Measurements from ENCODE around the gene FIGLA.

FIGLA gene

DNA sequence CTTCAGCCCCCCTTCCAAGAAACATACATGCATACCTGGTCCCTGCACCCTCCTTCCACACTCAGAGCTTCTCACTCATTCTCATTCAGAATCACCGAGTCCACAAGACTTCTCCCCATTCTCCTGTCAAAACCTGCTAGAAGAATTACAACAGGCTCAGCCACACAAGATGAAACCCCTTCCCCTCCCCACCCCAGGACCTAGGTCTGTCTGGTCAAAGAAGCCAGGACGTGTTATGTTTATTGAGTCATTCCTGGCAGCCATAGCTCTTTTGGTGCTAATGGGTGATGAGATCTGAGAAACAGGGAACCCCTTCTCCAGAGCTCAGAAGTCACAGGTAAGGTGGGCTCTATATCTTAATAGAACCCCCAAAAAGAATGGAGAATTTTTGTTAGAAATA lies 21.0 kb downstream of the FIGLA start:
- no peak for DNase-seq

DNA sequence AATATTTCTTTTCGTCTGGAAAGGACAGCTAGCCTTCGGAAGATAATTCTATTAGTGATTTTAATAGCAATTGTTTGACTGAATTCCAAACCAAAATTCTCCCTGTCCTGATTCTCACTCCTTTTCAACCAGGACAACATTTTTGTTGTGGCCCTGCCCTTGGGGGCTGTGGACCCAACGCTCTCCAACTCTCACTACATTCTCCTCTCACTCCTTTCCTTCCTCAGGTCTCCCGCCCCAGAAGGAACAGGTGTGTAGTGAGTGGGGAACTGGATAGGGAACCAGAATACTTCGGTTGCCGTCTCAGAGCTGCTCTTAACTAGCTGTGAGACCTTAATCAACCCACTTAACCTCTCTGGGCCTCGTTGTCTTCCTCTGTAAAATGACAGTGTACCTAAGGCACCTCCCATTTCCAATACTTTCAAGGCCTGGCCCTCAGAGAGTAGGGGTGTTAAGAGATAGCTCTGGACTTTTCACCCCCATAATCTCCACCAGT lies 21.8 kb downstream of the FIGLA start:
- no peak for DNase-seq

DNA sequence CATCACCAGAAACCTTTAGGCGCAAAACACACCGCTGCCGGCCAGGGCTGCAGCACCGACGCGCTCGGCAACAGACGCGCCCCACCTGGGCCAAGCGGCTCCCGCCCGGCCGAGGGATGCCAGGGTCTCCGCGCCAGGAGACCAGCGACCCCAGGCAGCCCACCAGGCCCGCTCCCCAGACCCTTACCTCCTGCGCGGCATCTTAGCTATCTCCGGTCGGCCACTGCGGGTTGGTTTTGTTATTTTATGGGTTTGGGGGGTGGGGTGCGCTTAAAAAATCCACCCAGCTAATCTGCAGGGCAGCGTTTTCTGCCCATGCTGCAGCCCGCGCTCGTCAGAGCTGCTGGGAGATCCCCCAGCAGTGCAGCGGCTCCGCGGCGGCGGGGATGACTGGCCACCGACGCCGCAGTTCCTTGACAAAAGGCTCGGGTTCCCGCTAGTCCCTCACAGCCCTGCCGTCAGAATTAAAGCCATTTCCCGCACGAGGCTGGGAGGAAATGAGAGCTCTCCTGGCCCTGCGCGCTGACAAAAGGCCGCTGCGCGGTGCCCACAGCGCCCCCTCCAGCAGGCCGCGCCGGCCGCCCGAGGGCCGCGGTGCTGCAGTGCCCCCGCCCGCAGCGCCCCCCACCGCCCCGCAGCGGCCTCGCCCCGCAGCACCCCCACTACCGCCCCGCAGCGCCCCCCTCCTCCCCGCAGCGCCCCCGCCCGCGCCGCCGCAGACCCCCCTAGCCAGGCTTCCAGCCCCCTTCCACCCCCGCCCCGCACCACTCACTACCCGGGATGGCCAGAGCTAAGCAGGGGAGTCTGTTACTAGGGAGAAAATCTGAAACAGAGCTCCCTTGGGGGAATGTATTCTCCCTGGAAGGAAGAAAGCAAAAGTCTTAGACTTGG lies 22.5 kb downstream of the FIGLA start, which contains the start of gene ADD2:
Gene ADD2, minus strand, starts transcription at position 502 of the 891 bp plus-strand sequence. CDS start 61,792 bp downstream, outside the sequence.
- no peak for DNase-seq

DNA sequence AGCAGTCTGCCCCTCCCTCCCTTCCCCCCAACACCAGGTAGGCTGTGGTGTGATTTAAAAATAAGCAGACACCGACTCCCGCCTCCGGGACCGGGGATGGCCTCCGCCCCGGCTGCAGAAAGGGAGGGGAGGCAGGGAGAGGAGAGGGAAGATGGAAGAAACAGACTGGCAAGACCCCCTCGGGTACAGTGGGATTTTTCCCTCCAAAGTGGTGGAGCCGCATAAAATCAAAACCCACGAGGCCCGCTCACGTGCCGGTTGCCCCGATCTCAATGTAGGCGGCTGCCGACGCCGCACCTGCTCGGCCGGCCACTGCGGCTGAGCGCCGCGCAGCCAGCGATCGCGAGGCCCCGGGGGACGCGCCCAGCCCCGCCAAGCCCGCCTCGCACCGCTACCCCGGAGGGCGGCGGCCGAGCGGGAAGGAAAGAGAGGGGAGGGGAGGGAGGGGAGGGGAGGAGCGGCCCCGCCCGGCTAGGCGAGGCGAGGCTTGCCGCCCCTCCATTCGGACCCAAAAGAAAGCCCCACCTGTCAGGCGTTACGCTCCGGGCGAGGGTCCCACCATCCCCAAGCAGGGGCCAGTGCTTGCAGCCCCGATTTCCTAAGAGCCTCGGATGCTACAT lies 23.3 kb downstream of the FIGLA start:
- DNase-seq = no peak

DNA sequence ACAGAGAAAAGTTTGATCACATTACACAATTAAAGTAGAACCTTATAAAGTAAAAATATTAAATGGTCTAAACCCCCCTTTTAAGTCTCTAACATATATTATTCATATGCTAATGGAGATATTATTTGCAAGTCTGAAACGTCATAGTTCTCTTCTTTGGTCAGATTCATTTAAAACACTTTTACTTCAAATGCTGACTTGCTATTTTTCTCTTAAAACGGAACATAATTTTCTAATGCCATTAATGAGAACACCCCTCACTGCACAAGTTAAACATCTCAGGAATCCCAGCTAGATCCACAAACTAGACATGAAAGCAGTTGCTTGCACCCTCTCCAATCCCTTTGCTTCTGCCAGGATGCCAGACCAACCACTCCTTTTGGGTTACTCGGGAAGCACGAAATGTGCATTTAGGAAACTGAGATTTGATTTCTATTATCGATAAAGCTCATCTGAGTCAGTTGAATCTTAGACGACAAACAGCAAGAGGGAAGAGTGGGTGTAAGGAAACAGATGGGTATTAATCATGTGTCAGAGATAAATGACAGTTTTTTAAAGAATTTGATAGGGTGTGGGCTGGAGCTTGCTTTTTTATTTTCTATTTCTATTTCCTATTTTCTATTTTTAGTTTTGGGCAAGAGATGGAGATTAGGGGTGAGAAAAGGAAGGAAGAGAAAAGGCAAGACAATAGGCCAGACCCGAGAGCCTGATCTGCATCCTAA lies 23.9 kb downstream of the FIGLA start:
- no peak for DNase-seq

DNA sequence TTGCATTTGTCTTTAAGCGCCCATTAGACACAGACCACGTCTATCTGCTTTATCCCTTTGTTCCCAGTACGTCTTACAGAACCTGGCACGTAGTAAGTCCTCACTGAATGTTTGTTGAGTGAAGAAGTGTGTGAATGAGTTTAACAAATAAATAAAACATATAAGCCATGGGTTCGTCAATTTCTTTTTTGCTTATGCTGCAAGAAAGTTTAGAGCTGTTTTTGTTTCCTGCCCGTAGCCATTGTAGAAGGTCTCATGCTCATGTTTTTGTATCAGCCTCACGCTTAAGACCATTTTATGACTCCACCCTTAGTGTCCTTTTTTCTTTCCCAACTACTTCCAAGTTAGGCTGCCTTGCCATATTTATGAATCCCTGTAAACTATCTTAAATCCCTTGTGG lies 24.9 kb downstream of the FIGLA start:
- DNase-seq = no peak

DNA sequence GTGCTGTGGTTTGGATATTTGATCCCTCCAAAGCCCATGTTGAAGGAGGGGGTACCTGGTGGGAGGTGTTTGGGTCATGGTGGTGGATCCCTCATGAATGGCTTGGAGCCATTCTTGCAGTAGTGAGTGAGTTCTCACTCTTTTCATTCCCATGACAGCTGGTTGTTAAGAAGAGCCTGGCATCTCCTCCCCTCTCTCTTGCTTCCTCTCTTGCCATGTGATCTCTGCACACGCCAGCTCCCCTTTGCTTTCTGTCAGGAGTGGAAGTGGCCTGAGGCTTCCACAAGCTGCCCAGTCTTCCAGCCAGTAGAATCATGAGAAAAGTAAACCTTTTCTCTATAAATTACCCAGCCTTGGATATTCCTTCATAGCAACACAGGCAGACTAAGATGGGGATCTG lies 31.0 kb downstream of the FIGLA start:
- no peak for DNase-seq

DNA sequence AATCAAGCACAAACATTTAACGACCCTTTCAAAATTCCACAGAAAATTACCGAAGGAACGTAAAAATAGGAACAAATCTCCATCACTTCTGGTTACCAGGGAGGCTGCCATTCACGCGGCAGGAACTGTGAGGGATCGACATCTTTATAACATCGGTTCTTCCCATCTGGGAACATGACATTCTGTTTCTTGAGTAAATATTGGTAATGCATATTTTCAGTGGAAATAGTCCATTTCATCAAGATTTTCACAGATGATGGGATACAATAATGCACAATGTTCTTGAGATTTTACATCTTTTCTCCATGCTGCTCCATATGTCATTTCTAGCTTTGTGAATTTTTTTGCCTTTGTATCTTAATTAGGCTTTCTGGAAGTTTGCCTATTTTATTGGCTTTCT lies 32.5 kb downstream of the FIGLA start:
- no peak for DNase-seq

DNA sequence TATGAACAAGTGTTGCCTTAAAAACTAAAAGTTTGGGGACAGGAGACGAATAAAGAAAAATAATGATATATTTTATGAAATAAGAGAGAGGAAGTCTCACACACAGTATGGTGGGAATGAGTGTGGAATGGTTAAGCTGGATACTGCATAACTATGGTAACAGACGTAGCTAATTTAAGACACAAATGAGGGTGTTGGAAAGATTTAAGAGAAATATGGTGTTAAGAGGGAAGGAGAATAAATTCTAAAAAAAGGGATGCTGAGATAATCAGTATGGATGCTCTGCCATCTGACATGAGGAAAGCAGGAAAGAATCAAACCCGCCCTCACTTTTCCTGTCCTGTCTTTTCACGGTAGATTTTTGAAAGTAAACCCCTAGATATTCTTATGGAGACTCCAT lies 33.1 kb downstream of the FIGLA start:
- no peak for DNase-seq

DNA sequence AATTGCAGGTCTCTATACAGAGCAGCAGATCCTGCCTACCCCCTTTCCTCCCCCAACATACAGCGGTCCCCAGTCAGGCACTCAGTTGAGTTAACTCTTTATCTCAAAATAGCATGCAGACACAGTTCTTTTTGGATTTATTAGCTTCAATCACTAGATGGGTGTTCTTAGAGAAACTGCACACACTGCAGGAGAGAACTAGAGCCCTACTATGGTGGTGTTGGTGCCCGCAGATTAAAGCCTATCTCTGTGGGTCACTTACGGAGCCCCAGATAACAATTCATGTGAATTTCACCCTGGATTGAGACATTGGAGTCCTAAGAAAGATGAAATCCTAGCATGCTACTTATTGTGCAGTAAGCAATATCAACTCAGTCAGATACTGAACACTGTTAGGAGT lies 34.3 kb downstream of the FIGLA start:
- no peak for DNase-seq

DNA sequence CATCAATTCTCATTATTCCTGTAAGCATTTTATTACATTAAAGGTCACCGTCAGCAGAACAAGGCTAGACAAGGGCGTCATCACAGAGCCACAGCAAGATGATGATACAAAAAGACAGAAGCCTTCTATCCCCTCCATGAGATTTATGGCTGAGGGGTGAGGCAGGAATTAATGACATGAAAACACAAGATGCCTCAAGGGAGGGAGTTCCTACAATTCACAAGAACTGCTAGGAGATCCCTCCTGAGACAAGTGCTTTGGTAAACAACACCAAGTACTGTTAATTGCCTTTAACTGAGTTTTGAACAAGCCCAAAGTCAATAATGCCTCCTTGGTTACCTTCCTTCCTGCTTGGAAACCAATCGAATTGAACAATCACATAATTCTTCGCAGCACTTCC lies 36.5 kb downstream of the FIGLA start:
- DNase-seq = no peak

DNA sequence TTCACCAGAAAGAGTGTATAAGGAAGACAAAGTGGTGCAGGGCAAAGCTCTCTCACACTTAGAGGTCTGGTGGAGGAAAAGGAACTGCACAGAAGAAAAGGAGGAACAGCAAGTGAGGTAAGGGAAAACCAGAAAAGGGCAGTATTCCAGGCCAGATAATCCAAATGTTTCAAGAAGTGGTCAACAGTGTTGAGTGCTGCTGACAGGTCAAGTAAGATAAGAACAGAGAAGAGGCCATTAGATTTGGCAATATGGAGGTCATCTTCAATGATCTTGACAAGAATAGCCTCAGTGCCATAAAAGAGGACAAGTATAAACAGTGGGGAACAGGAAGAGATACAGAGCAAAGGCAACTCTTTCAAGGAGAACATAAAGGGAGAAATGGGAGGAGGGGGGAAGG lies 37.4 kb downstream of the FIGLA start:
- no peak for DNase-seq

DNA sequence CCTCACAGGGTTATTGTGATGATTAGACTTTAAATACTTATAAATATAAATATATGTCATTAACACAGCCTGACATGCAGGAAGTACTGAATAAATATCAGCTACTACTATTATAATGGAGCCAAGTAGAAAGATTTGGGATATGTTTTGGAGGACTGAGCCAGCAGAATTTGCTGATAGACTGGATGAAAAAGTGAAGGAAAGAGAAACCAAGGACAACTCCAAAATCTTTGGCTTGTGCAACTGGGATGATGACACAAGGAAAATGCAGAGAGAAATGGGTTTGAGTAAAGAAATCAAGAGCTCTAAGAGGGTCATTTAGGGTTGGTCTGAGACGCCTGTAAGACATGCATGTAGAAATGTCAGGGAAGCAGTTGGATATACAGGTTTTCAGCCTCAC lies 38.0 kb downstream of the FIGLA start:
- DNase-seq = no peak

DNA sequence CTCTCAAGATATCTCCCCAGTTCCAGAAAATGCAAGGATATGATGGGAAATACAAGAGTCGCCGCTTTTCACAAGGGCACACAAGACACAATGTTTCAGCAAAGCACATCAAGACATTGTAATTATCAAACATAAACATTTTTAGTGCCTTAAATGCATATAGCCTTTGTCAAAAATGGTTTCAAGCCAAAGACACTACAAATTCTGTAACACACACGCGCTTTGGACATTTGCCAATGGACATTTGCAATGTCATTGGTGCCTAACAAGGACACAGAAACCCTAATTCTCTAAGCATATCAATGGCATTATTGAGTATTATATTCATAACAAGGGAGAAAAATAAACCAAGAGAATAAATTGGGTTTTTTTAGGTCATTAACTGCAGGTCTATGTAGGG lies 38.6 kb downstream of the FIGLA start:
- DNase-seq = no peak

DNA sequence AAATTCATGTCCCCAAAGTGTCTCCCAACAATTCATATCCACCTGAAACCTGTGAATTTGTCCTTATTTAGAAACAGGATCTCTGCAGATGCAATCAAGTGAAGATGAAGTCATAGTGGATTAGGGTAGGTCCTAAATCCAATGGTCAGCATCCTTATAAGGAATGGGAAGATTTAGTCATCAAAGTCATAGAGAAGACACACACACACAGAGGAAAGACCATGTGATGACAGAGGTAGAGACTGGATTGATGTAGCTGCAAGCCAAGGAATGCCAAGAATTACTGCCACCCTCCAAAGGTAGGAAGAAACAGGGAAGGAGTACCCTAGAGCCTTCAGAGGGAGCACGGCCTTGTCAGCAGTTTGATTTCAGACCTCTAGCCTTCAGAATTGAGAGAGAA lies 40.1 kb downstream of the FIGLA start:
- DNase-seq = no peak

DNA sequence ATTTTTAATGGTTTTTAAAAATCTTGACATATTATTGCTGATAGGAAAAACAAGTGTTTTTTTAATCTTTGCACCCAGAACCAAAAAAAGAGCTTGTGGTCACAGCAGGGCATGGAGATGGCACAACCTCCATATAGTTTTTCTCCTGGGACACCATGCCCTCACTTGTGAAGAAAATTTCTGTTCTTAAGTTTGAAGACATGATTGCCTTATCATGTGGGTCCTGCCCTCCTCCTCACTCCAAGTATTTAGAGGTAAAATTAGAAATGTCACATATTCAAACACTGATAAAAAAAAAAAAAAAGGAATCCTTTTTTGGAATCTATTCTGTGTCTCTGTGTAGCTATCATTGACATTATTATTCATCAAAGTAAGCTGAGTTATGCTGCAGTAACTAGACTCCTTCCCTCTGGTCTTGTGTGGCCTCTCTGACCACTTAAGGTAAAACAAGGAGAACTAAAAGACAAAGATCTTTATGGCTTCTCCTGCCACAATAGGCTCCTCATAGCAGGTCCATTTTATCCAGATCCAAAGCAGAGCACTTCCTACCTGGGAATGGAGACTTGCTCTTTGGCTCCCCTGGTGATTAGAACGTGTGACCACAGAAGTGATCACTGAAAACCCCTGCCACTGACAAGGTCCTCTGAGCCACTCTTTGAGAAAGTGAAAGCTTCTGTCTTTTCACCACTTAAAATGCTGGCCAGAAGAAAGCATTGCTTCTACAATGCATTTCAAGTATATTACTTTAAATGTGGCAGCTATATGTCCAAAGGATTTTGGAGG lies 42.2 kb downstream of the FIGLA start:
- no peak for DNase-seq

DNA sequence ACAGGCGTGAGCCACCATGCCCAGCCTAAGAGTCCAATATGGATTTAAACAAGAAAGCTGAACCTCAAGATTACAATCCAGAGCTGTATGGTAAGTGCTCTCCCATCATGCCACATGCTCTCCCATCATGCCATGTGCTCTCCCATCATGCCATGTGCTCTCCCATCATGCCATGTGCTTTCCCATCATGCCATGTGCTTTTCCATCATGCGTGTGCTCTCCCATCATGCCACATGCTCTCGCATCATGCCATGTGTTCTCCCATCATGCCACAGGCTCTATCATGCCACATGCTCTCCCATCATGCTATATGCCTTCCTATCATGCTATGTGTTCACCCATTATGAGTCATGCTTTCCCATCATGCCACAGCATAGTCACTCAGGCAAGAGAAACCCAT lies 43.2 kb downstream of the FIGLA start:
- DNase-seq = no peak

DNA sequence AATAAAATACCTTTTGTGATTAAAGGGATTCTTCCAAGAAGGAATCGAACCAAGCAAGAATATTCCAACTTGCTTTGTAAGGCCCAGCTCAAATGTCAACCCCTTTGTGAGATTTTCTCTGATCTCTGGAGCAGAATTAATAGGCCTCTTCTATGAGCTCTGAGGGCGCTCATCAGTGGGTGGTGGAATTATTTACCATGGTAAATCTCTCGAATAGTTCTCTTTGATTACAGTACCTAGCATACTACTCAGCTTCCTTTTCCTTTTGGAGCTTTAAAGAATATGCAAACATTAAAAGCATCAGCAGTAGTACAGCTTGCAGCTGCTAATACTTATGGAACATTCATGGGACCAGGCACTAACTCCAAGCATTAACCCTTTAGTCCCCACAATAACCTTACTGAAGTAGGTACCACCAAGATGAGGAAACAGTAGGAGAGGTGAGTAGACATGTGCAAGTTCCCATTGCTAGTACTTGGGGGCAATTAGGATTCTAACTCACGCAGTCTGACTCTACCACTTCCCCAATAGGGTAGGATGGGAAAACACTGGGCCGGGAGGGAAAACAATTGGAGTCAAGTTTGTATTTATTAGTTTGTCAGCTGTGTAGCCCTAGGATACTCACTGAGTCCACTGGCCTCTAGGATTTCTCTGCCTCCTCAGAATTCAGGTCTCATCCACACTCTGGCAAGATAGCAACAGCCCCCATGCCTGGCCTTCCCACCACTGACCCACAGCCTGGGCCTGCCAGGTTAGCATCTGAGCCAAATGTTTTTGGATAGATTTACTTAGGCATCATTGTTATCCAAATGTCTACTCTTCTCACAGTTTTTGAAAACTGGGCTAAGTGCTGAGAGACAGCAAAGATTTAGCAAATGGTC lies 44.1 kb downstream of the FIGLA start:
- no peak for DNase-seq

DNA sequence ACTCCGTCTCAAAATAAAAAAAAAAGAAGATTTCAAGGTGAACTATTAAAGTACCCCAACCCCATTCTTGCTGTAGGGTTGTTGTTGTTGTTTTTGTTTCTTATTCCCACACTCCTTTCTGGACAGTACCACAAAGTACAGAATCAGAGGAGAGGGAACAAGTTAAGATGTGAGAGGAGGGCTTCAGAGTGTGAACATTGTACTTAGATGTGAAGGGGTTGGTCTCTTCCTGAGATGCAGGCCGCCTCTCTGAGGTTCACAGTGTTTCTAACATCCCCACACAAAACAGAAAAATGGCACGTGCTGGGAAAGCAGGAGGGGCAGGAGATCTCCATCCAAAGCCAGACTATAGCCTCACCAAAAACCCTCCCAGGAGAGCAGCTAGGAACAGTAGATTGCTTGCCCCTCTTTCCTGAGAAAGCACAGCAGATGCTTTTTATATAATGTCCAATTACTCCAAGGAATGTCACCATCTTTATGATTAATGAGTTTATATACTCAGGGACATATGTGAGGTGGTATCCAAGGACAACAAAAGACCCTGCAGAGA lies 45.1 kb downstream of the FIGLA start:
- no peak for DNase-seq

DNA sequence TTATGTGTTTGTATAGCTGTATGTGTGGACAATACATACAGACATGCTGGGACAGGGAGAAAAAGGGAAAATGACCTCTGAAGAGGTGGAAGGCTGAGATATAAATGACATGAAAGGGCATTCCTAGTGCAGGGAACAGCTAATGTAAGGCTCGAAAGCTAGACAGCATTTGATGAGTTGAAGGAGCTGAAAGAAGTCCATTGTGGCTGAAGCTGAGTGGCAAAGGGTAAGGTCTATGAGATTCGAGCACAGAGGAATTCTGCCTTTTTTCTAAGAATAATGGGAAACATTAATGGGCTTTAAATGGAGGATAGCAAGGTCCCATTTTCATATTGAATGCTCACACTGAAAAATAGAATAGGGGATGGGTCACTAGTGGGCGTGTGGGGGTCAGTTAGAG lies 46.0 kb downstream of the FIGLA start:
- DNase-seq = no peak

DNA sequence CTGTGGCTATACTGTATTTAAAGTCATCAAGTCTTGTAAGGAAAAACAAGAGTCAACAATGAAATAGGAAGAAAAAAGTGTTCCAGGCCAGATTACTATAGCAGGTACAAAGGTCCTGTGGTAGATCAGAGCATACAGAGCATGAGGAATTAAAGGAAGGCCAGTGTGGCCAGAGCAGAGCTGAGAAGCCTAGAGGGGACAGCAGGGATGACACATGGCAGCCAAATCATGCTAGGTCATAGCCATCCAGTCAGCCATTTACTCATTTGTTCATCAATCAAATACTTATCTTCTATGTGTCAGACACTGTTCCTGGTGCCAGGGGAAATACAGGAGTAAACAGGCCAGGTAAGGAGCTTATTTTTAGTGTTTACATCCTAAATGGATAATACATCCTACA lies 46.8 kb downstream of the FIGLA start:
- no peak for DNase-seq

DNA sequence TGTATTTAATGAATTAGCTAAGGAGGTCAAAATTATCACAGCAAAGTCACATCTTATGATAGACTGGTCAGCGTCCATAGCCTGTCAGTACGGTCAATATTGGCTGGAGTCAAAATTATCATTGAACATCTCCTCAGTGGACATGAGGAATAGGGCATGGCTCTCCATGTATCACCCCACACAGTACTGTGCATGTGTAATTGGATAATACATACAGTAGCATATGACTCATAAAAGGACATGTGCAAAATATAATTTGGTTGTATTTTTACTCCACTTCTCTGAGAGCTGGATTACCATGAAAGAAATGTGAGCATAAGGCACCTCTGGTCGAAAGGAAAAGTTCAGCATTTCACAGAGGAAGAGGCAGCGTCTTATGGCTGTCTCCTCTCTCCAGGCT lies 47.4 kb downstream of the FIGLA start:
- no peak for DNase-seq
